OCI-LY3 (cell line): ENCODE data around the gene DEXI.

ENCODE experiments used
- CTCF ChIP-seq: fragments of 200-600, 300-600 bp; sonication (generic); IDR thresholded peaks from 2 replicates; pipeline ENCODE4 v1.5.1; 2014; ENCODE audit warnings: antibody characterized with exemption, low read length, low read depth
- EZH2phosphoT487 ChIP-seq: fragments of 200-600 bp; shearing (Covaris generic); IDR thresholded peaks from 2 replicates; pipeline ENCODE4 v1.6.1; 2018; ENCODE audit warnings: antibody characterized with exemption, mixed run types, low read depth

GRCh38 chr16:10982465-10983150 lies 40.3 kb upstream of the DEXI start:
- TF ChIP-seq CTCF = no peak
- TF ChIP-seq EZH2phosphoT487 = no peak
